Chondrocyte (in vitro differentiated cells): ENCODE measurements around the gene CRYBG2. TPM values are rescaled to one million over a fixed set of nuclear protein-coding genes. Genes with fewer than 3 reads are reported as not detected.
"Not testable (repeated sequence)": the region's sequence is repeated elsewhere in the genome, so short reads cannot be mapped to it uniquely, and the experiment has no call there.

ENCODE experiments used
- DNase-seq: peaks from one replicate; pipeline ENCODE4 v3.0.0; 2021; ENCODE audit warnings: mixed read lengths, low spot score
- H3K27ac Mint-ChIP-seq: one replicate; pipeline ENCODE4 v1.8.0; 2021; ENCODE audit warnings: mild to moderate bottlenecking, moderate library complexity, mixed read lengths; ENCODE audit not compliant: unreplicated experiment
- H3K27me3 Mint-ChIP-seq: 2 replicates; pipeline ENCODE4 v1.8.0; 2021; ENCODE audit warnings: low read depth, mixed read lengths
- H3K36me3 Mint-ChIP-seq: 2 replicates; pipeline ENCODE4 v1.8.0; 2021; ENCODE audit warnings: low read depth, mixed read lengths
- H3K4me1 Mint-ChIP-seq: 2 replicates; pipeline ENCODE4 v1.8.0; 2021; ENCODE audit warnings: low read depth, mild to moderate bottlenecking, mixed read lengths
- H3K4me3 Mint-ChIP-seq: one replicate; pipeline ENCODE4 v1.8.0; 2021; ENCODE audit warnings: mild to moderate bottlenecking, moderate library complexity, mixed read lengths; ENCODE audit not compliant: unreplicated experiment
- H3K9me3 Mint-ChIP-seq: 2 replicates; pipeline ENCODE4 v1.8.0; 2021; ENCODE audit warnings: low read depth, mixed read lengths
- CTCF ChIP-seq: fragments of 200-600 bp; sonication (generic); IDR thresholded peaks from 2 replicates; pipeline ENCODE4 v1.5.0; 2021; ENCODE audit warnings: antibody characterized with exemption, mild to moderate bottlenecking, moderate library complexity
- total RNA-seq: library from RNA; stranded (reverse); gene quantifications from 3 replicates; pipeline ENCODE4 v1.2.1, GENCODE V29; 2021

The CRYBG2 gene
- total RNA-seq, 1 donor from 2014 or later: not detected

GRCh38 chr1:26373281-26373680, 19.4 kb upstream of the CRYBG2 start:
- Mint-ChIP-seq H3K36me3 (no peaks in the 10 kb centered on the region), H3K4me3 (no peak overlapping the region), H3K9me3 (peaks cover 3% of the 10 kb centered on the region), H3K4me1 (peaks cover 26% of the 10 kb centered on the region), H3K27me3 (no peaks in the 10 kb centered on the region), H3K27ac (no peak overlapping the region)
- DNase-seq: no peak
- no peak for TF ChIP-seq CTCF

DNA sequence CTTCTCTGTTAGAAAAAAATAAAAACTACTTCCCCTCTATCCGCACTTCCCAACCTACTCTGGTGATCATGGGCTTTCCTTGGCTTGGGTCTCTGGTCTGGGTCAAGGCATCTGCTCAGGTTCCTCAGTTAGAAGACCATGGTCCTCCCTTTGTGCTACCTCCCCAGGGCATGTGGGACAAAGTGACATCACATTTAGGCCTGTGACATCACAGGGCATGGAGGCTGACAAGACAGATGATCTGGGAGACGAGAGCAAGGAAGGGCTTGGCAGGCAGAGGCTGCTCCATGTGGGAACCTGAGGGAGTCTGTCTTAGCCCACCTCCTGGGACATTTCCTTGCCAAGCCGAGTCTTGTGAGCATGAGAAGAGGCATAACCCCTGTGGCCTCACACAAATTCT, 18.7 kb upstream of the CRYBG2 start, which contains the start of gene ZNF683:
ZNF683 (minus strand) TSS at position 140 of the 400 bp plus-strand sequence. CDS start 4,179 bp downstream, outside the sequence.
- peaks cover 19% of the 10 kb centered on the region for H3K4me1 Mint-ChIP-seq
- H3K27me3 Mint-ChIP-seq, H3K9me3 Mint-ChIP-seq, H3K36me3 Mint-ChIP-seq, H3K27ac Mint-ChIP-seq, H3K4me3 Mint-ChIP-seq, DNase-seq: not testable (repeated sequence)

GRCh38 chr1:26372039-26372438, 18.1 kb upstream of the CRYBG2 start:
- Mint-ChIP-seq H3K4me3 (no peak overlapping the region), H3K27ac (no peak overlapping the region), H3K36me3 (no peaks in the 10 kb centered on the region), H3K9me3 (no peaks in the 10 kb centered on the region), H3K4me1 (peaks cover 16% of the 10 kb centered on the region), H3K27me3 (no peaks in the 10 kb centered on the region)
- no peak for TF ChIP-seq CTCF
- DNase-seq: no peak

DNA sequence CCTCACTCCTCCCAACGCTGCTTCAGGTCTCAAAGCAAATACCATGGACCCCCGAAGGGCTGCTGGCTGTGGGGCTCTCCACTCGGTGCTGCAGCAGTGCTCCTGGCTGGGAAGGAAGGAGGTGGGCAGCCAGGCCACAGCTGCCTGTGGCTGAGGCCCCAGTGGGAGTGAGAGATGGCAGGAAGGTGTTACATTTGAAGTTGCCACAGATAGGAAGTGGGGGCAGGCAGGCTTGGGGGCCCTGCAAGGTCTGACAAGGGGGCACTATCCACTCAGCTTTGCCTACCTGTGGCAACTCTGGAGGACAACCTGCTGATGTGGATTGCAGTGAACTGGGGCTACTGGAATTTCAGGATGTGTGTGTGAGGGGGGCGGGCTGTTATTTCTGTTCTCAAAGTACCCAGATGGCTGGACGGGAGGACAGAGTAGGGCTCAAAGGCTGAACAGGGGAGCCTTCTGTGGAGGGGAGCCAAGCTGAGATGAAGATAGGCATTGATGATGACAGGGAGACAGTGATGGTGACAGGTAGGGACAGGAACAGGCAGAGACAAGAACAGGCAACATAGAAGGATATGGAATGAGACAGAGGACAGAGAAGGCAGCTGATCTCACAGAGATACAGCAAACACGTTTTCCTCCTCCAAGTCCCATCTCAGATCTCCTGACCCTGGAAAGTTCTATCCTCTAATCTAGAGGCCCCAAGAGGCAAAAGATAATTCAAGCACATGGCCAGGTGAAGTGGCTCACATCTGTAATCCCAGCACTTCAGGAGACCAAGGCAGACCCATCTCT, 16.9 kb upstream of the CRYBG2 start:
- Mint-ChIP-seq H3K4me1 (peaks cover 16% of the 10 kb centered on the region), H3K36me3 (no peaks in the 10 kb centered on the region), H3K27ac (no peak overlapping the region), H3K9me3 (no peaks in the 10 kb centered on the region), H3K27me3 (peaks cover 1% of the 10 kb centered on the region), H3K4me3 (no peak overlapping the region)
- no peak for TF ChIP-seq CTCF
- no peak for DNase-seq

DNA sequence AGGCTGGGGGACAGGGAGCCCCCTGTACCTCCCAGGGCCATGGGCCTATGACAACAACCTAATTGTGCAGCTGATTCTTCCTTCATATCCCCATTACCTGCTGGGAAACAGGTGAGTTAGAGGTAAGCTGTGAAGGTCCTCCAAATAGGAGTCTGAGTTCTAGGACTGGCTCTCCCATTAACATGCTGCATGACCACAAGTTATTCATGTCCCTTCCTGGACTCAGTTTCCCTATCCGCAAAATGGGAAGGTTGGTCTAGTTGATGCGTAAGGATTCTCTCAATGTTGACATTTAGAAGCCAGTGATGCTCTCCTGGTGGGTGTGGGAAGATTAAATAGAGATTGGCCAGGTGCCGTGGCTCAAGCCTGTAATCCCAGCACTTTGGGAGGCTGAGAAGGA, 14.6 kb upstream of the CRYBG2 start:
- peaks cover 1% of the 10 kb centered on the region for H3K4me1 Mint-ChIP-seq
- H3K4me3 Mint-ChIP-seq: no peak overlapping the region

More for the DNA sequence above, 14.6 kb upstream of the CRYBG2 start:
- no peaks in the 10 kb centered on the region for H3K9me3 Mint-ChIP-seq
- no peak overlapping the region for H3K27ac Mint-ChIP-seq
- TF ChIP-seq CTCF: no peak
- peaks cover 8% of the 10 kb centered on the region for H3K27me3 Mint-ChIP-seq
- no peak for DNase-seq
- no peaks in the 10 kb centered on the region for H3K36me3 Mint-ChIP-seq
